Keratinocyte (primary cell): ENCODE data around the gene NTN1.

Experiments
- CTCF ChIP-seq, 3 experiments: IDR thresholded peaks in 1 of 3; conservative IDR thresholded peaks in 1 of 3; optimal IDR thresholded peaks in 1 of 3; 2 replicates in 2 of 3; 3 replicates in 1 of 3; pipeline versions ENCODE3 to v1.5.1; 2011; ENCODE audit warnings: low read length in 3 of 3, mild to moderate bottlenecking in 3 of 3, moderate library complexity in 2 of 3, control low read depth in 1 of 3, inconsistent platforms in 1 of 3; ENCODE audit not compliant: insufficient read depth in 2 of 3; ENCODE audit errors: extremely low read depth in 1 of 3
- EZH2 ChIP-seq: IDR thresholded peaks from one replicate; pipeline ENCODE4 v1.6.1; 2012; ENCODE audit warnings: inconsistent platforms, mild to moderate bottlenecking, low read length, moderate library complexity

GRCh38 chr17:9064311-9064834, 43.1 kb downstream of the NTN1 start:
- no peak for TF ChIP-seq EZH2
- no peak for TF ChIP-seq CTCF (optimal IDR thresholded peaks at IDR 0.05 in 1 of 3, IDR thresholded peaks at IDR 0.05 in 1 of 3, conservative IDR thresholded peaks at IDR 0.05 in 1 of 3; ENCODE audit: extremely low read depth in 1 of 3, insufficient read depth in 2 of 3, low read length in 3 of 3)
